K562 (cell line): ENCODE data around the gene CCDC78.

Experiments used
- ARNT ChIP-seq, 2 experiments: fragments of 450-650 bp; IDR thresholded peaks; 2 replicates each; pipeline ENCODE4 v1.6.1; 2016; ENCODE audit warnings: mild to moderate bottlenecking in 1 of 2
- PBX2 ChIP-seq, 2 experiments: IDR thresholded peaks in 1 of 2; conservative IDR thresholded peaks in 1 of 2; 2 replicates each; pipeline ENCODE4 v1.6.1; 2016; ENCODE audit warnings: low read depth in 2 of 2, mild to moderate bottlenecking in 1 of 2, missing compliant biosample characterization in 1 of 2, missing genetic modification characterization in 1 of 2, moderate library complexity in 1 of 2
- SP1 ChIP-seq: sonication (generic); formaldehyde crosslinking; IDR thresholded peaks from 2 replicates; pipeline ENCODE4 v1.8.1; 2022; ENCODE audit warnings: mild to moderate bottlenecking, missing genetic modification reagents
- ZBTB34 ChIP-seq: fragments of 250-450 bp; sonication (Bioruptor Pico); IDR thresholded peaks from 2 replicates; pipeline ENCODE4 v1.8.0; 2021; ENCODE audit warnings: mild to moderate bottlenecking, moderate library complexity
- ZNF431 ChIP-seq: sonication (generic); formaldehyde crosslinking; IDR thresholded peaks from 2 replicates; pipeline ENCODE4 v1.8.0; 2022; ENCODE audit warnings: mild to moderate bottlenecking, missing genetic modification reagents
- ZNF551 ChIP-seq: fragments of 250-450 bp; sonication (Bioruptor Pico); IDR thresholded peaks from 2 replicates; pipeline ENCODE4 v1.5.0; 2021; ENCODE audit warnings: mild to moderate bottlenecking, moderate library complexity

- TF ChIP-seq ZNF431 (no peak), PBX2 (CRISPR knock-in tag; IDR thresholded peaks at IDR 0.05; ENCODE audit: low read depth) (no peak), PBX2 (tag; conservative IDR thresholded peaks at IDR 0.05; ENCODE audit: low read depth) (no peak), ARNT (IDR thresholded peaks at IDR 0.05) (no peak), ZNF551 (CRISPR knock-in tag) (no peak), SP1 (CRISPR knock-in tag) (peak; percentile 87), ZBTB34 (CRISPR knock-in tag) (no peak)
These were observed 42.0 kb downstream of the CCDC78 start, which contains the start of gene JMJD8 for GRCh38 chr16:684071-684794.
